Right lobe of liver (tissue), 6 donors: ENCODE measurements around the gene EPHA2. TPM values are rescaled to one million over a fixed set of nuclear protein-coding genes. Genes with fewer than 3 reads are reported as not detected.
"Not testable (repeated sequence)": the region's sequence is repeated elsewhere in the genome, so short reads cannot be mapped to it uniquely, and the experiment has no call there.

Experiments used
- ATAC-seq, 4 donors: fragments of 200-7000 bp; cut with Tn5 transposase; one replicate each; pipeline ENCODE4 v1.9.1; 2020; ENCODE audit warnings: mild to moderate bottlenecking in 4 of 4, moderate library complexity in 4 of 4
- DNase-seq, 3 donors: peaks; one replicate each; pipeline ENCODE4 v3.0.0-alpha.2; 2020
- H3K27ac ChIP-seq, 3 donors: fragments of 200-600 bp; one replicate each; pipeline ENCODE4 v1.8.0; 2022
- H3K27me3 ChIP-seq, 2 donors: fragments of 200-600 bp; one replicate each; pipeline ENCODE4 v1.8.0; 2022
- H3K36me3 ChIP-seq, 4 donors: fragments of 200-600 bp; sonication (generic) in 1 of 4; one replicate each; pipeline versions ENCODE4 v1.5.1 to v1.8.0; 2017 to 2022; ENCODE audit warnings: control low read depth in 1 of 4
- H3K4me1 ChIP-seq, 4 donors: fragments of 200-600 bp; sonication (generic) in 1 of 4; one replicate each; pipeline versions ENCODE4 v1.5.1 to v1.8.0; 2017 to 2022; ENCODE audit warnings: control low read depth in 1 of 4
- H3K4me3 ChIP-seq, 3 donors: fragments of 200-600 bp; one replicate each; pipeline ENCODE4 v1.8.0; 2022
- H3K9me3 ChIP-seq, 4 donors: fragments of 200-600 bp; sonication (generic) in 1 of 4; one replicate each; pipeline versions ENCODE4 v1.5.1 to v1.8.0; 2017 to 2022; ENCODE audit warnings: control low read depth in 1 of 4
- POLR2A ChIP-seq: fragments of 450-650 bp; IDR thresholded peaks from one replicate; pipeline ENCODE4 v1.6.1; 2017; ENCODE audit warnings: antibody characterized with exemption, mild to moderate bottlenecking
- WGBS: methylation state at CpG from one replicate; pipeline ENCODE4 v1.1.6; 2018; ENCODE audit warnings: low coverage, low lambda C conversion rate; ENCODE audit not compliant: insufficient coverage; ENCODE audit errors: missing lambda C conversion rate; 5-methylcytosine and 5-hydroxymethylcytosine counted together
- intact Hi-C, 2 donors: fragments of 100-400 bp; cut with DNase I; formaldehyde crosslinking; loops; one replicate each; pipeline versions ENCODE4 v1.11.2 to v1.14.1; 2022
- total RNA-seq, 6 experiments: library from RNA; depleted of rRNA in 2 of 6; stranded (reverse); fragments of >200 nt in 2 of 6; fragmentation: NEBNext Ultra II Directional in 3 of 6; extraction: Animal tissue kit (Norgen Biotek cat#: 25700) in 3 of 6; gene quantifications; one replicate each; pipeline versions ENCODE4 v1.1.0 to v1.2.4, GENCODE V29; 2016 to 2023
- TF ChIP-seq, protein P1 (sequence below), 4 donors: fragments of 200-600 bp in 3 of 4; fragments of 450-650 bp in 1 of 4; IDR thresholded peaks; one replicate each; pipeline versions ENCODE4 v1.5.1 to v1.8.0; 2016 to 2022; ENCODE audit warnings: antibody characterized with exemption in 4 of 4, mild to moderate bottlenecking in 2 of 4
- donor health status: DM: no; HTN: yes; CAD: no.
- donor health status: DM: no; HTN: no; CAD: no.
- donor health status: DM: no; HTN: no; CAD: no.
- donor health status: DM: no; HTN: yes; CAD: no.
- donor health status: DM: no; HTN: yes; CAD: no.

Gene EPHA2
- total RNA-seq, 6 experiments from 2014 or later: 6.0 to 14.7 (median 10.8) TPM

DNA sequence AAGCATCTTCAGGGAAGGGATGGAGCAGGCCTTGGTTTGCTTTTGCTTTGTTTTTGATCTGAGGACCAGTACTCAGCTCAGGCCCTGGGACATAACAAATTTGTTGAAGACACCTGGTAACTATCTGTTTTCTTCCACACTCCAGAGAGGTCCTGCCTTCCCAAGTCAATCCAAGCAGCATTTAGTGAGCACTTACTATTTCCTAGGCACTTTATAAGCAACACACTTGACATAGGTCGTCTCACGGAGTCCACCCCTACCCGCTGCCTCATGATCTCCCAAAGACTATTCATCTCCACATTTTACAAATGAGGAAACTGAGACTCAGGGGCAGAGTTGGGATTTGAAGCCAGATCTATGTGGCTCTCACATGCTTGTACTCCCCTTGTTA lies 14.4 kb upstream of the EPHA2 start:
- Histone ChIP-seq H3K9me3 (no peaks in the 10 kb centered on the region), H3K36me3 (no peaks in the 10 kb centered on the region), H3K4me1 (peaks cover 0 to 9% (median 4%) of the 10 kb centered on the region in 4 donors), H3K27ac (no peak overlapping the region), H3K27me3 (no peaks in the 10 kb centered on the region), H3K4me3 (no peak overlapping the region)
- intact Hi-C loops: no loop called here
- DNase-seq (no peak), ATAC-seq (no peak)
- TF ChIP-seq POLR2A: no peak
- TF ChIP-seq, protein P1, sequence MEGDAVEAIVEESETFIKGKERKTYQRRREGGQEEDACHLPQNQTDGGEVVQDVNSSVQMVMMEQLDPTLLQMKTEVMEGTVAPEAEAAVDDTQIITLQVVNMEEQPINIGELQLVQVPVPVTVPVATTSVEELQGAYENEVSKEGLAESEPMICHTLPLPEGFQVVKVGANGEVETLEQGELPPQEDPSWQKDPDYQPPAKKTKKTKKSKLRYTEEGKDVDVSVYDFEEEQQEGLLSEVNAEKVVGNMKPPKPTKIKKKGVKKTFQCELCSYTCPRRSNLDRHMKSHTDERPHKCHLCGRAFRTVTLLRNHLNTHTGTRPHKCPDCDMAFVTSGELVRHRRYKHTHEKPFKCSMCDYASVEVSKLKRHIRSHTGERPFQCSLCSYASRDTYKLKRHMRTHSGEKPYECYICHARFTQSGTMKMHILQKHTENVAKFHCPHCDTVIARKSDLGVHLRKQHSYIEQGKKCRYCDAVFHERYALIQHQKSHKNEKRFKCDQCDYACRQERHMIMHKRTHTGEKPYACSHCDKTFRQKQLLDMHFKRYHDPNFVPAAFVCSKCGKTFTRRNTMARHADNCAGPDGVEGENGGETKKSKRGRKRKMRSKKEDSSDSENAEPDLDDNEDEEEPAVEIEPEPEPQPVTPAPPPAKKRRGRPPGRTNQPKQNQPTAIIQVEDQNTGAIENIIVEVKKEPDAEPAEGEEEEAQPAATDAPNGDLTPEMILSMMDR (IDR thresholded peaks at IDR 0.05): no peak
- 83% methylated on average over 1 of the region's 3 CpGs for WGBS

DNA sequence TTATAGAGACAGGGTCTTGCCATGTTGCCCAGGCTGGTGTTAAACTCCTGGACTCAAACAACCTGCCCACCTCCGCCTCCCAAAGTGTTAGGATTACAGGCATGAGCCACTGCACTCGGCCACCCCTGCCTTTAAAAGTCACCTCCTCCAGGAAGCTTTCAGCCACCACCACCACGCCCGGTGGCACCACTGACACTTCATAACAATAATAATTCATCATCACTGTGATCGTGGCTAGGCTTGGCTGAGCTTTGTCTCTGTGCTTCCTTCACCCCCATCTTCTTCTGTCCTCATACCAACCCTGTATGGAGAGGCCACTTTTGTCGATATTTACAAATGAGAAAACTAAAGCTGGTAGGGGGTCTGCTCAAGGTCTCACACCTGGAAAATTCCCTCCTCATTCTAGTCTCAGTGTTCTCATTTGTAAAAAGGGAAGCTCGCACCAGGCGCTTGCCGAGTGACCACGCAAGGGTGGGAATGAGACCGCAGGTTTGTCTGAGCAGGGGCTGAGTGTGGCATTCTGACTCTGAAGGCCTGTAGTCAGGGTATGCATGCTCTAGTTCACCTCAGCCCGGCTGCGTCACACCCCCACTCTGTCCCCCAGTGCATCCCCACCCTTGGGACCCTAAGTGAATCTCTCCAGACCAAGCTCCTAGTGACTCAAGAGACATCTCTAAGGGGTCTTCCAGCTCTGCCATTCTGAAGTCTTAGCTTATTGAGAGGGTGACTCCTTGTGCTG lies 12.9 kb upstream of the EPHA2 start:
- TF ChIP-seq, protein P1 (IDR thresholded peaks at IDR 0.05): no peak
- TF ChIP-seq POLR2A: no peak
- Histone ChIP-seq H3K36me3 (no peaks in the 10 kb centered on the region), H3K9me3 (no peaks in the 10 kb centered on the region), H3K4me3 (no peak overlapping the region), H3K27me3 (no peaks in the 10 kb centered on the region), H3K4me1 (peaks cover 0 to 4% (median under 1%) of the 10 kb centered on the region in 4 donors), H3K27ac (no peak overlapping the region)
- 61% methylated on average over 8 of the region's 13 CpGs for WGBS
- intact Hi-C loops: no loop called here
- DNase-seq (no peak), ATAC-seq (no peak)

DNA sequence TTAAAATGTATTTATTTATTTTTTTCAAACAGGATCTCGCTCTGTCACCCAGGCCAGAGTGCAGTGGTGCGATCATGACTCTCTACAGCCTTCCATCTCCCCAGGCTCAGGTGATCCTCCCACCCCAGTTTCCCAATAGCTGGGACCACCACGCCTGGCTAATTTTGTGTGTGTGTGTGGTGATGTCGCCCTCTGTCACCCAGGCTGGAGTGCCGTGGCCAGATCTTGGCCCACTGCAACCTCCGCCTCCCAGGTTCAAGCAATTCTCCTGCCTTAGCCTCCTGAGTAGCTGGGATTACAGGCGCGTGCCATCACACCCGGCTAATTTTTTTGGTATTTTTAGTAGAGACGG lies 12.3 kb upstream of the EPHA2 start:
- H3K9me3 ChIP-seq, H3K4me3 ChIP-seq, H3K36me3 ChIP-seq, intact Hi-C loops, ATAC-seq, DNase-seq, H3K4me1 ChIP-seq, H3K27me3 ChIP-seq, H3K27ac ChIP-seq: not testable (repeated sequence)
- 68% methylated on average over 4 of the region's 10 CpGs for WGBS

DNA sequence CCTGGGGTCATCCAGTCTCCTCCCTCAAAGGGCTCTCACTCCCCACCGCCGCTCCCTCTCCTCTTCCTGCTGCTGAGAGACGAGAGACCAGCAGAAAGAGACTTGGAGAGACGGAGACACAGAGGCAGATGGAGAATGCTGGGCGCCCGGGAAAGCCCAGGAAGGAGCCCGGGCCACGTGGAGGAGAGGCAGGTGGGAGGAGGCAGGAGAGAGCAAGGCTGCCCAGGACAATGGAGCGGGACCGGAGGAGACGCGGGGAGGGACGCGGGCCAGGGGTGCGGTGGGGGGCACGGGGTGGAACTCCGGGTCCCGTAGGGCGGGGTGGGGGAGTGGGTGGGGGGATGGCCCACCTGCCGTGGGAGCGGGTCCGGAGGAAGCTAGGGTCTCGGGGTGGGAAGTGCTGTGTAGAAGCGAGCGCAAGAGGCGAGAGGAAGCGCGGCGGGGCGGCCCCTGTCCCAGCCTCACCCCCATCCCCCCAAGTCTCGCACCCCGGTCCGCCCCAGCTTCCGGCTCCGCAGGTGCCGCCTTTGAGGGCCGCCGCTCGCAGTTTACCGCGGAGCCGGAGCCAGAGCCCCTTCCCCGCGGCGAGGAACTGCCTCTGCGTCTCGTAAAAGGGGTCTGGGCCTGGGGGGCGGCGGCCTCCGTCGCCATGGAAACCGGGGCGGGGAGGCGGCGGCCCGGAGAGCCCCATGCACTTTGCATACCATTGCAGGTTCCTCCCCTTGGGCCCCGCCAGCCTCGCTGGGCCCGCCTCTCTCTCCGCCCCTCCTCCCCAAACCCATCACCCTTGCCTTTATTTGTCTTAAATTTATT lies 11.7 kb upstream of the EPHA2 start:
- intact Hi-C loops: no loop called here
- peak; percentile 46 to 67 (median 55) for ATAC-seq
- 14% methylated on average over 11 of the region's 60 CpGs for WGBS

More for the DNA sequence above, 11.7 kb upstream of the EPHA2 start:
- Histone ChIP-seq H3K4me1 (no peaks in the 10 kb centered on the region), H3K27me3 (no peaks in the 10 kb centered on the region), H3K36me3 (no peaks in the 10 kb centered on the region), H3K4me3 (peak overlapping the region in 2 of 3 donors; percentile 16 to 30), H3K9me3 (no peaks in the 10 kb centered on the region), H3K27ac (no peak overlapping the region)
- DNase-seq: no peak
- no peak for TF ChIP-seq POLR2A
- TF ChIP-seq, protein P1 (IDR thresholded peaks at IDR 0.05): no peak
